HEK293 (cell line): ENCODE data around the gene AJUBA.
"Not testable (repeated sequence)": the region's sequence is repeated elsewhere in the genome, so short reads cannot be mapped to it uniquely, and the experiment has no call there.

Source experiments
- CTCF ChIA-PET: fragments of 350-600 bp; formaldehyde crosslinking; extraction: SDS; loops from one replicate; lab custom pipeline; 2021; ENCODE audit warnings: antibody characterized with exemption; lab: Yijun Ruan, JAX
- POLR2A ChIA-PET: fragments of 300-600 bp; formaldehyde crosslinking; extraction: SDS; loops from one replicate; lab custom pipeline; 2020; ENCODE audit warnings: antibody characterized with exemption, inconsistent platforms; lab: Yijun Ruan, JAX
- H3K27ac ChIP-seq: fragments of 200-500 bp; sonication (Bioruptor generic); 2 replicates; pipeline ENCODE4 v1.5.1; 2014; ENCODE audit warnings: low read depth, low read length, control low read depth, inconsistent platforms; ENCODE audit errors: extremely low read depth
- H3K36me3 ChIP-seq, 2 experiments: fragments of 200-500 bp in 1 of 2; sonication (Bioruptor generic) in 1 of 2; 1 replicate in 1 of 2; 2 replicates in 1 of 2; pipeline ENCODE4 v1.5.1; 2014 to 2017; ENCODE audit warnings: inconsistent platforms in 2 of 2, low read length in 2 of 2; ENCODE audit not compliant: control insufficient read depth in 2 of 2, insufficient read depth in 1 of 2
- H3K4me1 ChIP-seq: fragments of 200-500 bp; sonication (Bioruptor generic); 2 replicates; pipeline ENCODE4 v1.5.1; 2014; ENCODE audit warnings: mild to moderate bottlenecking, low read length, inconsistent platforms; ENCODE audit not compliant: control insufficient read depth, insufficient read depth
- H3K4me3 ChIP-seq: 2 replicates; pipeline ENCODE4 v1.5.1; 2011; ENCODE audit warnings: low read depth, mild to moderate bottlenecking, control low read depth, low read length, moderate library complexity
- H3K9me3 ChIP-seq: fragments of 200-500 bp; sonication (Bioruptor generic); 2 replicates; pipeline ENCODE4 v1.5.1; 2014; ENCODE audit warnings: low read depth, low read length, inconsistent platforms; ENCODE audit not compliant: control insufficient read depth, insufficient read depth
- KLF1 ChIP-seq: fragments of 450-650 bp; formaldehyde crosslinking; IDR thresholded peaks from 2 replicates; pipeline ENCODE4 v1.5.1; 2016; ENCODE audit warnings: missing biosample characterization, missing genetic modification characterization
- PRDM10 ChIP-seq: fragments of 450-650 bp; formaldehyde crosslinking; IDR thresholded peaks from 2 replicates; pipeline ENCODE4 v1.5.1; 2016; ENCODE audit warnings: missing biosample characterization, missing genetic modification characterization
- SCRT2 ChIP-seq: fragments of 450-650 bp; formaldehyde crosslinking; IDR thresholded peaks from 2 replicates; pipeline ENCODE4 v1.5.1; 2016; ENCODE audit warnings: missing biosample characterization, missing genetic modification characterization
- ZBTB10 ChIP-seq: fragments of 450-650 bp; formaldehyde crosslinking; IDR thresholded peaks from 2 replicates; pipeline ENCODE4 v1.5.1; 2016; ENCODE audit warnings: missing biosample characterization, missing genetic modification characterization
- ZBTB8A ChIP-seq: fragments of 450-650 bp; formaldehyde crosslinking; IDR thresholded peaks from 2 replicates; pipeline ENCODE4 v1.5.1; 2016; ENCODE audit warnings: missing biosample characterization, missing genetic modification characterization
- ZFHX2 ChIP-seq: fragments of 450-650 bp; formaldehyde crosslinking; conservative IDR thresholded peaks from 2 replicates; pipeline ENCODE4 v1.5.1; 2016; ENCODE audit warnings: missing biosample characterization, missing genetic modification characterization
- ZNF114 ChIP-seq: fragments of 450-650 bp; formaldehyde crosslinking; IDR thresholded peaks from 2 replicates; pipeline ENCODE4 v1.5.0; 2017; ENCODE audit warnings: missing biosample characterization, missing genetic modification characterization
- ZNF121 ChIP-seq: fragments of 450-650 bp; formaldehyde crosslinking; IDR thresholded peaks from 2 replicates; pipeline ENCODE4 v1.5.1; 2016; ENCODE audit warnings: missing biosample characterization, missing genetic modification characterization
- ZNF132 ChIP-seq: fragments of 450-650 bp; formaldehyde crosslinking; IDR thresholded peaks from 2 replicates; pipeline ENCODE4 v1.5.1; 2017; ENCODE audit warnings: missing biosample characterization, missing genetic modification characterization, borderline replicate concordance
- ZNF133 ChIP-seq: fragments of 450-650 bp; formaldehyde crosslinking; IDR thresholded peaks from 2 replicates; pipeline ENCODE4 v1.5.1; 2016; ENCODE audit warnings: missing biosample characterization, missing genetic modification characterization
- ZNF140 ChIP-seq: fragments of 450-650 bp; formaldehyde crosslinking; IDR thresholded peaks from 2 replicates; pipeline ENCODE4 v1.5.1; 2016; ENCODE audit warnings: missing biosample characterization, missing genetic modification characterization
- ZNF292 ChIP-seq: fragments of 450-650 bp; formaldehyde crosslinking; IDR thresholded peaks from 2 replicates; pipeline ENCODE4 v1.5.1; 2016; ENCODE audit warnings: low read depth, missing biosample characterization, missing genetic modification characterization, borderline replicate concordance
- ZNF302 ChIP-seq: fragments of 450-650 bp; formaldehyde crosslinking; IDR thresholded peaks from 2 replicates; pipeline ENCODE4 v1.5.1; 2016; ENCODE audit warnings: missing biosample characterization, missing genetic modification characterization, low read depth
- ZNF335 ChIP-seq: fragments of 450-650 bp; formaldehyde crosslinking; conservative IDR thresholded peaks from 2 replicates; pipeline ENCODE4 v1.5.1; 2016; ENCODE audit warnings: missing biosample characterization, missing genetic modification characterization
- ZNF488 ChIP-seq: fragments of 450-650 bp; formaldehyde crosslinking; IDR thresholded peaks from 2 replicates; pipeline ENCODE4 v1.5.1; 2016; ENCODE audit warnings: missing biosample characterization, missing genetic modification characterization
- ZNF510 ChIP-seq: fragments of 450-650 bp; formaldehyde crosslinking; IDR thresholded peaks from 2 replicates; pipeline ENCODE4 v1.5.1; 2018; ENCODE audit warnings: mild to moderate bottlenecking, missing genetic modification characterization, missing biosample characterization; ENCODE audit not compliant: insufficient replicate concordance
- ZNF558 ChIP-seq: fragments of 450-650 bp; formaldehyde crosslinking; IDR thresholded peaks from 2 replicates; pipeline ENCODE4 v1.5.1; 2016; ENCODE audit warnings: missing biosample characterization, missing genetic modification characterization
- ZNF561 ChIP-seq: fragments of 450-650 bp; IDR thresholded peaks from 2 replicates; pipeline ENCODE4 v1.5.1; 2018; ENCODE audit warnings: missing biosample characterization, missing genetic modification characterization, borderline replicate concordance
- ZNF610 ChIP-seq: fragments of 450-650 bp; formaldehyde crosslinking; IDR thresholded peaks from 2 replicates; pipeline ENCODE4 v1.5.1; 2016; ENCODE audit warnings: missing biosample characterization, missing genetic modification characterization, borderline replicate concordance
- ZNF624 ChIP-seq: fragments of 450-650 bp; formaldehyde crosslinking; IDR thresholded peaks from 2 replicates; pipeline ENCODE4 v1.5.1; 2017; ENCODE audit warnings: missing biosample characterization, missing genetic modification characterization
- ZNF626 ChIP-seq: fragments of 450-650 bp; sonication (Bioruptor Pico); formaldehyde crosslinking; IDR thresholded peaks from 2 replicates; pipeline ENCODE4 v1.5.1; 2018; ENCODE audit warnings: missing biosample characterization, missing genetic modification characterization, inconsistent platforms
- ZNF629 ChIP-seq: fragments of 450-650 bp; formaldehyde crosslinking; IDR thresholded peaks from 2 replicates; pipeline ENCODE4 v1.5.1; 2017; ENCODE audit warnings: missing biosample characterization, missing genetic modification characterization
- ZNF677 ChIP-seq: fragments of 450-650 bp; IDR thresholded peaks from 2 replicates; pipeline ENCODE4 v1.5.0; 2018; ENCODE audit warnings: missing biosample characterization, mild to moderate bottlenecking, missing genetic modification characterization, moderate library complexity
- ZNF707 ChIP-seq: fragments of 450-650 bp; formaldehyde crosslinking; IDR thresholded peaks from 2 replicates; pipeline ENCODE4 v1.5.1; 2016; ENCODE audit warnings: missing biosample characterization, missing genetic modification characterization
- ZSCAN23 ChIP-seq: fragments of 450-650 bp; formaldehyde crosslinking; IDR thresholded peaks from 2 replicates; pipeline ENCODE4 v1.5.1; 2016; ENCODE audit warnings: missing biosample characterization, missing genetic modification characterization
- ZXDB ChIP-seq: fragments of 450-650 bp; formaldehyde crosslinking; IDR thresholded peaks from 2 replicates; pipeline ENCODE4 v1.5.1; 2016; ENCODE audit warnings: missing biosample characterization, missing genetic modification characterization

AJUBA gene

GRCh38 chr14:23015618-23016017, 33.3 kb upstream of the AJUBA start:
- POLR2A ChIA-PET = no interaction called here
- H3K9me3 ChIP-seq = no peaks in the 10 kb centered on the region
- H3K27ac ChIP-seq = no peak overlapping the region
- no peaks in the 10 kb centered on the region for H3K36me3 ChIP-seq
- H3K4me1 ChIP-seq = no peaks in the 10 kb centered on the region
- TF ChIP-seq PRDM10 (tag by site-specific recombination) = peak; percentile 77
- TF ChIP-seq ZNF624 = no peak
- CTCF ChIA-PET = no interaction called here
- no peak overlapping the region for H3K4me3 ChIP-seq

- not testable (repeated sequence) for H3K9me3 ChIP-seq, H3K4me1 ChIP-seq, H3K4me3 ChIP-seq, H3K36me3 ChIP-seq, H3K27ac ChIP-seq
- CTCF ChIA-PET = interaction anchor here (1.1 to 2.5 kb wide), 2 partner anchors 27 to 55 kb away, joined by 3 to 19 read pairs; no protein-coding TSS in a partner anchor
- POLR2A ChIA-PET = interaction anchor here (1.1 kb wide), 1 partner anchor 13 kb away, joined by 3 read pairs; no protein-coding TSS in a partner anchor
These were observed 31.4 kb upstream of the AJUBA start for GRCh38 chr14:23013749-23014054.

- ChIA-PET CTCF (interaction anchor here (1.1 to 2.5 kb wide), 3 partner anchors 26 to 56 kb away, joined by 3 to 19 read pairs (median 3); no protein-coding TSS in a partner anchor), POLR2A (interaction anchor here (0.6 to 1.1 kb wide), 2 partner anchors 13 to 18 kb away, joined by 3 read pairs; no protein-coding TSS in a partner anchor)
These were observed 30.9 kb upstream of the AJUBA start for GRCh38 chr14:23013054-23013748.

GRCh38 chr14:23009939-23010726, 27.8 kb upstream of the AJUBA start, which contains the start of gene C14orf93:
C14orf93 (minus strand) TSS chr14:23010143; CDS start chr14:22999023, 11,120 bp downstream.
- H3K36me3 ChIP-seq = no peaks in the 10 kb centered on the region
- POLR2A ChIA-PET = interaction anchor here (0.5 to 1.0 kb wide), 3 partner anchors 9 to 24 kb away, joined by 3 to 5 read pairs (median 3); no protein-coding TSS in a partner anchor
- peak within 1 kb of the TSS; percentile 58; the same call in 1 of the 2 replicates for H3K27ac ChIP-seq
- H3K4me1 ChIP-seq = peaks cover 8% of the 10 kb centered on the region; the same call in 1 of the 2 replicates
- CTCF ChIA-PET = interaction anchor here (0.7 kb wide), 1 partner anchor 59 kb away, joined by 4 read pairs; no protein-coding TSS in a partner anchor
- H3K4me3 ChIP-seq = peak within 1 kb of the TSS; percentile 52
- no peaks in the 10 kb centered on the region for H3K9me3 ChIP-seq
- TF ChIP-seq ZBTB10 (peak; percentile 95), ZBTB8A (tag by site-specific recombination) (peak; percentile 53; the same call in 1 of the 2 replicates), ZNF133 (tag by site-specific recombination) (no peak), ZNF335 (peak; percentile 94), ZNF558 (no peak), ZNF114 (tag by site-specific recombination) (no peak), ZNF626 (tag by site-specific recombination) (no peak), KLF1 (peak; percentile 22; the same call in 1 of the 2 replicates), ZNF302 (tag by site-specific recombination) (no peak)

More at GRCh38 chr14:23013054-23013748, 30.9 kb upstream of the AJUBA start:
- Histone ChIP-seq H3K9me3 (no peaks in the 10 kb centered on the region), H3K36me3 (no peaks in the 10 kb centered on the region), H3K27ac (no peak overlapping the region), H3K4me1 (peaks cover 5% of the 10 kb centered on the region; the same call in 1 of the 2 replicates), H3K4me3 (no peak overlapping the region)
- TF ChIP-seq ZNF121 = no peak
- no peak for TF ChIP-seq ZNF302 (tag by site-specific recombination)
- no peak for TF ChIP-seq ZNF629 (tag by site-specific recombination)
- no peak for TF ChIP-seq ZNF488 (tag by site-specific recombination)
- TF ChIP-seq ZNF707 (tag by site-specific recombination) = no peak
- no peak for TF ChIP-seq ZXDB (tag by site-specific recombination)
- no peak for TF ChIP-seq ZNF292 (tag by site-specific recombination)
- TF ChIP-seq ZNF510 (tag by site-specific recombination) = no peak
- no peak for TF ChIP-seq ZNF677 (tag by site-specific recombination)
- no peak for TF ChIP-seq SCRT2
- TF ChIP-seq ZNF610 = no peak
- TF ChIP-seq ZNF561 (tag by site-specific recombination) = no peak
- no peak for TF ChIP-seq ZFHX2 (tag by site-specific recombination)
- no peak for TF ChIP-seq ZNF558
- no peak for TF ChIP-seq ZNF132
- TF ChIP-seq ZSCAN23 = no peak
- TF ChIP-seq ZNF140 (tag by site-specific recombination) = no peak
